ENCODE measurements around the gene ACKR4.

- TF ChIP-seq CTCF (conservative IDR thresholded peaks at IDR 0.05), result no peak
- TF ChIP-seq ZFX (IDR thresholded peaks at IDR 0.05), result no peak
Measured at GRCh38 chr3:132550579-132551305, 46.3 kb upstream of the ACKR4 start.

Data from C4-2B (cell line).